Heart left ventricle (tissue), 16 donors: ENCODE results near the gene OR2F1. TPM values are rescaled to one million over a fixed set of nuclear protein-coding genes. Genes with fewer than 3 reads are reported as not detected.

Experiments used
- ATAC-seq, 4 donors: fragments of 200-7000 bp; cut with Tn5 transposase; one replicate each; pipeline ENCODE4 v1.9.1; 2020 to 2022; ENCODE audit warnings: moderate library complexity in 4 of 4, mild to moderate bottlenecking in 3 of 4, moderate number of reproducible peaks in 1 of 4
- DNase-seq, 5 donors: peaks; one replicate each; pipeline ENCODE4 v3.0.0-alpha.2; 2020
- H3K27ac ChIP-seq, 12 donors: fragments of 200-600 bp; sonication (generic) in 4 of 12; one replicate each; pipeline versions ENCODE4 v1.5.0 to v1.8.0; 2016 to 2022; ENCODE audit warnings: mild to moderate bottlenecking in 2 of 12
- H3K27me3 ChIP-seq, 9 donors: fragments of 200-600 bp; sonication (generic) in 2 of 9; one replicate each; pipeline versions ENCODE4 v1.5.1 to v1.8.0; 2016 to 2022; ENCODE audit warnings: mild to moderate bottlenecking in 3 of 9
- H3K36me3 ChIP-seq, 9 donors: fragments of 200-600 bp; sonication (generic) in 2 of 9; one replicate each; pipeline versions ENCODE4 v1.5.0 to v1.8.0; 2018 to 2022; ENCODE audit warnings: mild to moderate bottlenecking in 2 of 9
- H3K4me1 ChIP-seq, 12 donors: fragments of 200-600 bp; sonication (generic) in 4 of 12; one replicate each; pipeline versions ENCODE4 v1.5.0 to v1.8.0; 2016 to 2022; ENCODE audit warnings: mild to moderate bottlenecking in 3 of 12
- H3K4me3 ChIP-seq, 12 donors: fragments of 200-600 bp; sonication (generic) in 4 of 12; one replicate each; pipeline versions ENCODE4 v1.5.0 to v1.8.0; 2017 to 2022; ENCODE audit warnings: mild to moderate bottlenecking in 9 of 12, moderate library complexity in 4 of 12
- H3K9me3 ChIP-seq, 12 donors: fragments of 200-600 bp; sonication (generic) in 4 of 12; one replicate each; pipeline versions ENCODE4 v1.5.0 to v1.8.0; 2016 to 2022; ENCODE audit warnings: mild to moderate bottlenecking in 1 of 12
- POLR2A ChIP-seq, 2 donors: fragments of 450-650 bp; IDR thresholded peaks; one replicate each; pipeline ENCODE4 v1.6.1; 2017; ENCODE audit warnings: antibody characterized with exemption in 2 of 2, mild to moderate bottlenecking in 2 of 2, moderate library complexity in 2 of 2
- WGBS, 4 donors: extraction: QIAGEN DNeasy Blood & Tissue Kit in 2 of 4; methylation state at CpG; one replicate each; pipeline versions ENCODE4 v1.1.5 to v1.1.7; 2013 to 2018; 5-methylcytosine and 5-hydroxymethylcytosine counted together
- intact Hi-C, 10 donors: fragments of 100-400 bp; cut with DNase I; formaldehyde crosslinking; loops; one replicate each; pipeline versions ENCODE4 v1.11.1 to v1.14.2; 2022
- polyA plus RNA-seq, 2 donors: library from polyadenylated mRNA; stranded (reverse); fragments of 200-250 nt; gene quantifications; one replicate each; pipeline ENCODE4 v1.2.3, GENCODE V29; 2013
- total RNA-seq, 9 donors: library from RNA; depleted of rRNA in 2 of 9; stranded (reverse); fragments of >200 nt in 2 of 9; fragmentation: NEBNext Ultra II Directional in 3 of 9; extraction: Animal tissue kit (Norgen Biotek cat#: 25700) in 3 of 9; gene quantifications; one replicate each; pipeline versions ENCODE4 v1.1.0 to v1.2.4, GENCODE V29; 2016 to 2023
- TF ChIP-seq, protein P1 (sequence below), 12 donors: fragments of 200-600 bp; sonication (generic) in 4 of 12; IDR thresholded peaks; one replicate each; pipeline versions ENCODE4 v1.5.0 to v1.8.0; 2018 to 2022; ENCODE audit warnings: antibody characterized with exemption in 12 of 12, mild to moderate bottlenecking in 5 of 12
- donor health status: ischemic (EF 13 %, LVEDD 7.1; RV severe dilation, severe dysfunction).
- donor health status: healthy with polysubstance abuse.
- donor health status: DM: no; HTN: yes; CAD: no.
- donor health status: DM: no; HTN: no; CAD: no.
- donor health status: ischemic (EF 25% LVEDD 6.9; RV normal size, moderate dysfunction).
- donor health status: ischemic (EF 25% LVEDD 5.7; RV mildly dilated, moderate dysfunction).
- donor health status: healthy.
- donor health status: DM: yes; HTN: yes; CAD: no.
- donor health status: ischemic (EF 35%, LVEDD 5.7; RV mildly dilated, moderate dysfunction).
- donor health status: nonischemic (EF 11% LVEDD 7.7; RV severe dilation, severe dysfunction).
- donor health status: DM: yes; HTN: yes; CAD: no.
- donor health status: PGD.
- donor health status: ischemic (EF 29% LVEDD 5.4; RV normal size, mild dysfunction).
- donor health status: nonischemic (EF 23%, LVEDD 6.1; RV moderate dilation, normal function).

OR2F1 gene
- total and polyA plus RNA-seq, 11 donors = not detected

DNA sequence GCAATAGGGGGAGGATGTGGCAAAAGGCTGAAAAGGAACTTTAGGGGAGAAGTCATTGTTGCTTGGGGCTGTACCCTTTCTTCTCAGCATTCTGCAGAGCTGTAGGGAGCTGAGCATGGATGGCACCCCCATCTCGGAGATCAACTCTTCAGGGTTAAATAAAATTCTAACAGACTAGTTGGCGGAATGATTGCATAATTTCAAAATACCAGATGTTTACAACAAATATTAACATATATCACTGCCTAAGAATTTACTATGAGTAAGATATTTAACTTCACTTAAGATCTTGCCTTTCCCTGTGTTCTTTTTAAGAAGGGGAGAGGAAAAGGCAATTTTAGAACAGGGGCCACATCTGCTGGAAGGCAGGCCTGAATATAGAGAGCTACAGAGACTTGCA lies 509 bp upstream of the OR2F1 start:
- Histone ChIP-seq H3K4me1 (no peaks in the 10 kb centered on the region), H3K9me3 (no peaks in the 10 kb centered on the region), H3K36me3 (no peaks in the 10 kb centered on the region), H3K27ac (no peak overlapping the region), H3K27me3 (no peaks in the 10 kb centered on the region), H3K4me3 (no peak overlapping the region)
- no peak for ATAC-seq
- WGBS, 4 donors = 76 to 88% (median 84%) methylated on average over 2 of the region's 2 CpGs
- intact Hi-C loops = no loop called here
- DNase-seq = no peak
- TF ChIP-seq, protein P1, sequence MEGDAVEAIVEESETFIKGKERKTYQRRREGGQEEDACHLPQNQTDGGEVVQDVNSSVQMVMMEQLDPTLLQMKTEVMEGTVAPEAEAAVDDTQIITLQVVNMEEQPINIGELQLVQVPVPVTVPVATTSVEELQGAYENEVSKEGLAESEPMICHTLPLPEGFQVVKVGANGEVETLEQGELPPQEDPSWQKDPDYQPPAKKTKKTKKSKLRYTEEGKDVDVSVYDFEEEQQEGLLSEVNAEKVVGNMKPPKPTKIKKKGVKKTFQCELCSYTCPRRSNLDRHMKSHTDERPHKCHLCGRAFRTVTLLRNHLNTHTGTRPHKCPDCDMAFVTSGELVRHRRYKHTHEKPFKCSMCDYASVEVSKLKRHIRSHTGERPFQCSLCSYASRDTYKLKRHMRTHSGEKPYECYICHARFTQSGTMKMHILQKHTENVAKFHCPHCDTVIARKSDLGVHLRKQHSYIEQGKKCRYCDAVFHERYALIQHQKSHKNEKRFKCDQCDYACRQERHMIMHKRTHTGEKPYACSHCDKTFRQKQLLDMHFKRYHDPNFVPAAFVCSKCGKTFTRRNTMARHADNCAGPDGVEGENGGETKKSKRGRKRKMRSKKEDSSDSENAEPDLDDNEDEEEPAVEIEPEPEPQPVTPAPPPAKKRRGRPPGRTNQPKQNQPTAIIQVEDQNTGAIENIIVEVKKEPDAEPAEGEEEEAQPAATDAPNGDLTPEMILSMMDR (IDR thresholded peaks at IDR 0.05) = no peak
- no peak for TF ChIP-seq POLR2A (IDR thresholded peaks at IDR 0.05)

DNA sequence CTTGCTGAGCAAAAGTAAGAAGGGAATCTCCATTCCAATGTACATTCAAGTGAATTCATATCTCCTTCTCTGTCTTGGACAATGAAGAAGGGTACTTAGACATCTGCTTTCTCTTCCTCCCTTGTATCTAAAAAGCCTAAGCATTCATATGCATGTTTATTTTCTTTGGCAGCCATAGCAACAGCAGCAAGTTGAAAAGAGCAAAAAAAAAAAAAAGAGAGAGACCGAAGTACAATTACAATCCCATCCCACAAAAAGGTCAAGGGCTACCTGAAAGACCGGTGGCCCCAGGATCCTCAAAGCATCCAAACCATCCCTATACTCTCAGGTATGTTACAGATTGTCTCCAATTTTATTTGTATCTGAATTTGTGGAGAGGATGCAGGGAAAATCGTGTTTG lies 4.1 kb downstream of the OR2F1 start:
- DNase-seq (no peak), ATAC-seq (no peak)
- H3K9me3 ChIP-seq = no peaks in the 10 kb centered on the region
- intact Hi-C loops = no loop called here
- no peak overlapping the region for H3K4me3 ChIP-seq
- TF ChIP-seq, protein P1 (IDR thresholded peaks at IDR 0.05) = no peak
- TF ChIP-seq POLR2A (IDR thresholded peaks at IDR 0.05) = no peak
- H3K36me3 ChIP-seq = no peaks in the 10 kb centered on the region
- H3K27ac ChIP-seq = no peak overlapping the region
- 66 to 72% (median 68%) methylated on average over 3 of the region's 3 CpGs for WGBS, 4 donors
- H3K4me1 ChIP-seq = no peaks in the 10 kb centered on the region
- H3K27me3 ChIP-seq = no peaks in the 10 kb centered on the region

DNA sequence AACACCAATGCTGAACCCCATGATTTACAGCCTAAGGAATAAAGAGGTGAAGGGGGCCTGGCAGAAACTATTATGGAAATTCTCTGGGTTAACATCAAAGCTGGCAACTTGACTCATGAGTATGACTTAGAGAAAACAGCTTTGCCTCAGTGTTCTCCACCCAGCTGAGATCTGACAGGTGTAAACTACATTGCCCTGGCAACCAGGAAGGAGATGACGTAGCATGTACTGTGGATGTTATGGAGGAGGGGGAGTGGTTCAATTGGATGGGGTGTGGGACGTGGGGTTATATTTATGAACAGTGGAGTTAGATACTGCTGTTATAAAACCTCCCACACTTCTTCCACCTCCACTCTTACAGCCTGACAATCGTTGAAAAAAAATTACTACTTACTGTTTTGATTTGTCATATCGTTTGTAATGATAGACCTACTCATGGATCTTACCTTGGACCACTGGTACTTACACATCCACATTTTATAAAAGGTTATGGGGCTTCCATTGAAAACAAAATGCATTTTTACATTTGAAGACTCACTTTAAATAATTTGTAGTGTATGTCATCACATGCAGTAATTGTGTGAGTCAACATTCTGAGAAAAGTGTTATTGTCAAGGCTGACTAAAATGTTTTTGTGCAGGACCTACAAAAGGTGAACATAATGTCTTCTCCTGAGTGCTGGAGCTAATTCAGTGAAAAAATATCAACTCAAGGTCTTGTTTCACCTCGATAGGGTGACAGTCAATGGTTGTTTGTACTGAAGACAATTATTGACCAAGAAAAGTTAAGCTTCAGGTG lies 6.4 kb downstream of the OR2F1 start:
- intact Hi-C loops = no loop called here

DNA sequence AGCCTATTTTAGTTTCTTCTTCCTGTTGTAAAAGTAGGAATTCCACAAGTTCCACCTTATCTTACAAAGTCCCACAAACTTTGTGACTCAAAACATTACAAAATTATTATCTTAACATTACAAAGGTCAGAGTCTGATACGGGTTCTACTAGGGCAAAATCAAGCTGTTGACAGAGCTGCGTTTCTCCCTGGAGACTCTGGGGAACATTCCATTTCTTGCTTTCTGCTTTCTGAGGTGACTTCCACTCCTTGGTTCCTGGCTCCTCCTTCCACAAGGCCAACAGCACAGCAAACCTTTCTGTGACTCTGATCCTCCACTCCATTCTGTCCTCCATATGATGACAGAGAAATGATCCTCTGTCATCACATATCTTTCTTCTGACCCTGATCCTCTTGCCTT lies 10.6 kb downstream of the OR2F1 start:
- 40 to 53% (median 46%) methylated on average over 2 of the region's 2 CpGs for WGBS, 4 donors
- H3K4me3 ChIP-seq = no peak overlapping the region
- H3K4me1 ChIP-seq = no peaks in the 10 kb centered on the region
- H3K27ac ChIP-seq = no peak overlapping the region
- no peaks in the 10 kb centered on the region for H3K27me3 ChIP-seq
- TF ChIP-seq, protein P1 (IDR thresholded peaks at IDR 0.05) = no peak
- no peak for TF ChIP-seq POLR2A (IDR thresholded peaks at IDR 0.05)
- no peaks in the 10 kb centered on the region for H3K36me3 ChIP-seq
- ATAC-seq (no peak), DNase-seq (no peak)
- intact Hi-C loops = no loop called here
- no peaks in the 10 kb centered on the region for H3K9me3 ChIP-seq

More for the DNA sequence above, 6.4 kb downstream of the OR2F1 start:
- Histone ChIP-seq H3K27me3 (no peaks in the 10 kb centered on the region), H3K4me1 (no peaks in the 10 kb centered on the region), H3K27ac (no peak overlapping the region), H3K36me3 (no peaks in the 10 kb centered on the region), H3K9me3 (no peaks in the 10 kb centered on the region), H3K4me3 (no peak overlapping the region)
- WGBS, 4 donors = 69 to 75% (median 71%) methylated on average over 5 of the region's 5 CpGs
- no peak for ATAC-seq
- no peak for DNase-seq
- TF ChIP-seq, protein P1 (IDR thresholded peaks at IDR 0.05) = no peak
- no peak for TF ChIP-seq POLR2A (IDR thresholded peaks at IDR 0.05)
